ENCODE results near the gene QDPR.

DNA sequence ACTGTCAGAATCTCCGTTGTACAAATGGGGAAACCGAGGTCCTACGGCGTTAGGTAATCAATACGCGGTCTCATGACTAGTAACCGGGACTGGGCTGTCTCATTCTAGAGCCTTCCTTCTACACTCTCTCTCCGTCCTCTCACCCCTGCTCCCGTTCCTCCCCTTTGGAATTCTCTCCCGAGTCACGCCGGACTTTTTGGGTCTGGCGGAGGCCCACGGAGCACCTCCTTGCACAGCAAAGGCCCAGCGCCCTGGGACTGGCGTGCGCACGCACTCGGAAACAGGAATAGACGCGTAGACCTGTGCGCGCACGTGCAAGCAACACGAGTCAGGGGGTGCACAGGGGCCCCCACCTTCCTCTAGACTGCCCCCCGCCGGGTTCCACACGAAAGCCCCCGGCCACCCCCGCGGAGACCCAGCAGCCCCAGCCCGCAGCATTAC, 361 bp downstream of the QDPR start:
- TF ChIP-seq POLR2AphosphoS5 (IDR thresholded peaks at IDR 0.05) (no peak), POLR2A (IDR thresholded peaks at IDR 0.05) (no peak), EP300 (IDR thresholded peaks at IDR 0.05) (no peak)
- TF ChIP-seq, protein P1, sequence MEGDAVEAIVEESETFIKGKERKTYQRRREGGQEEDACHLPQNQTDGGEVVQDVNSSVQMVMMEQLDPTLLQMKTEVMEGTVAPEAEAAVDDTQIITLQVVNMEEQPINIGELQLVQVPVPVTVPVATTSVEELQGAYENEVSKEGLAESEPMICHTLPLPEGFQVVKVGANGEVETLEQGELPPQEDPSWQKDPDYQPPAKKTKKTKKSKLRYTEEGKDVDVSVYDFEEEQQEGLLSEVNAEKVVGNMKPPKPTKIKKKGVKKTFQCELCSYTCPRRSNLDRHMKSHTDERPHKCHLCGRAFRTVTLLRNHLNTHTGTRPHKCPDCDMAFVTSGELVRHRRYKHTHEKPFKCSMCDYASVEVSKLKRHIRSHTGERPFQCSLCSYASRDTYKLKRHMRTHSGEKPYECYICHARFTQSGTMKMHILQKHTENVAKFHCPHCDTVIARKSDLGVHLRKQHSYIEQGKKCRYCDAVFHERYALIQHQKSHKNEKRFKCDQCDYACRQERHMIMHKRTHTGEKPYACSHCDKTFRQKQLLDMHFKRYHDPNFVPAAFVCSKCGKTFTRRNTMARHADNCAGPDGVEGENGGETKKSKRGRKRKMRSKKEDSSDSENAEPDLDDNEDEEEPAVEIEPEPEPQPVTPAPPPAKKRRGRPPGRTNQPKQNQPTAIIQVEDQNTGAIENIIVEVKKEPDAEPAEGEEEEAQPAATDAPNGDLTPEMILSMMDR (IDR thresholded peaks at IDR 0.05) = no peak

Measured in stomach (tissue), 4 donors.